ENCODE measurements around the gene HBM.

HBM gene

GRCh38 chr16:154217-155030, 11.4 kb upstream of the HBM start (continued):
- no peak for TF ChIP-seq BACH2 (CRISPR knock-in tag; IDR thresholded peaks at IDR 0.05; ENCODE audit: borderline replicate concordance)
- no peak for TF ChIP-seq ARNTL (CRISPR knock-in tag; IDR thresholded peaks at IDR 0.05; ENCODE audit: borderline replicate concordance, low read depth)

- ATAC-seq, result no peak
- no peak for TF ChIP-seq ZNF70 (CRISPR knock-in tag; IDR thresholded peaks at IDR 0.05)
- TF ChIP-seq POU6F1 (CRISPR knock-in tag; IDR thresholded peaks at IDR 0.05; ENCODE audit: borderline replicate concordance, low read depth), result no peak
- TF ChIP-seq PPARA (CRISPR knock-in tag; IDR thresholded peaks at IDR 0.05; ENCODE audit: borderline replicate concordance), result no peak
- no peak for TF ChIP-seq RARB (CRISPR knock-in tag; IDR thresholded peaks at IDR 0.05)
- no peak for TF ChIP-seq ZFP3 (CRISPR knock-in tag; IDR thresholded peaks at IDR 0.05)
- TF ChIP-seq TCF4 (CRISPR knock-in tag; IDR thresholded peaks at IDR 0.05; ENCODE audit: borderline replicate concordance), result no peak
- TF ChIP-seq, protein P1, sequence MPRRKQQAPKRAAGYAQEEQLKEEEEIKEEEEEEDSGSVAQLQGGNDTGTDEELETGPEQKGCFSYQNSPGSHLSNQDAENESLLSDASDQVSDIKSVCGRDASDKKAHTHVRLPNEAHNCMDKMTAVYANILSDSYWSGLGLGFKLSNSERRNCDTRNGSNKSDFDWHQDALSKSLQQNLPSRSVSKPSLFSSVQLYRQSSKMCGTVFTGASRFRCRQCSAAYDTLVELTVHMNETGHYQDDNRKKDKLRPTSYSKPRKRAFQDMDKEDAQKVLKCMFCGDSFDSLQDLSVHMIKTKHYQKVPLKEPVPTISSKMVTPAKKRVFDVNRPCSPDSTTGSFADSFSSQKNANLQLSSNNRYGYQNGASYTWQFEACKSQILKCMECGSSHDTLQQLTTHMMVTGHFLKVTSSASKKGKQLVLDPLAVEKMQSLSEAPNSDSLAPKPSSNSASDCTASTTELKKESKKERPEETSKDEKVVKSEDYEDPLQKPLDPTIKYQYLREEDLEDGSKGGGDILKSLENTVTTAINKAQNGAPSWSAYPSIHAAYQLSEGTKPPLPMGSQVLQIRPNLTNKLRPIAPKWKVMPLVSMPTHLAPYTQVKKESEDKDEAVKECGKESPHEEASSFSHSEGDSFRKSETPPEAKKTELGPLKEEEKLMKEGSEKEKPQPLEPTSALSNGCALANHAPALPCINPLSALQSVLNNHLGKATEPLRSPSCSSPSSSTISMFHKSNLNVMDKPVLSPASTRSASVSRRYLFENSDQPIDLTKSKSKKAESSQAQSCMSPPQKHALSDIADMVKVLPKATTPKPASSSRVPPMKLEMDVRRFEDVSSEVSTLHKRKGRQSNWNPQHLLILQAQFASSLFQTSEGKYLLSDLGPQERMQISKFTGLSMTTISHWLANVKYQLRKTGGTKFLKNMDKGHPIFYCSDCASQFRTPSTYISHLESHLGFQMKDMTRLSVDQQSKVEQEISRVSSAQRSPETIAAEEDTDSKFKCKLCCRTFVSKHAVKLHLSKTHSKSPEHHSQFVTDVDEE (CRISPR knock-in tag; IDR thresholded peaks at IDR 0.05), result no peak
- TF ChIP-seq CSDC2 (CRISPR knock-in tag; IDR thresholded peaks at IDR 0.05), result no peak
- no peak for TF ChIP-seq CREB5 (CRISPR knock-in tag; IDR thresholded peaks at IDR 0.05; ENCODE audit: low read depth)
- TF ChIP-seq ZC3H10 (CRISPR knock-in tag; IDR thresholded peaks at IDR 0.05), result no peak
- no peak for TF ChIP-seq ZFP30 (CRISPR knock-in tag; IDR thresholded peaks at IDR 0.05)
- TF ChIP-seq ZNF565 (CRISPR knock-in tag; conservative IDR thresholded peaks at IDR 0.05; ENCODE audit: low read depth), result no peak
- TF ChIP-seq ESRRG (CRISPR knock-in tag; IDR thresholded peaks at IDR 0.05), result no peak
- no peak for TF ChIP-seq BACH2 (CRISPR knock-in tag; IDR thresholded peaks at IDR 0.05; ENCODE audit: borderline replicate concordance)
- no peak for TF ChIP-seq ARNTL (CRISPR knock-in tag; IDR thresholded peaks at IDR 0.05; ENCODE audit: borderline replicate concordance, low read depth)
- TF ChIP-seq TOX (CRISPR knock-in tag; IDR thresholded peaks at IDR 0.05; ENCODE audit: borderline replicate concordance), result no peak
- TF ChIP-seq ISL1 (CRISPR knock-in tag; IDR thresholded peaks at IDR 0.05), result no peak
- no peak for TF ChIP-seq ZNF8 (CRISPR knock-in tag; IDR thresholded peaks at IDR 0.05)
- TF ChIP-seq PATZ1 (CRISPR knock-in tag; IDR thresholded peaks at IDR 0.05; ENCODE audit: borderline replicate concordance), result no peak
- no peak for TF ChIP-seq GLIS3 (CRISPR knock-in tag; IDR thresholded peaks at IDR 0.05)
Measured at GRCh38 chr16:155031-155398, 10.8 kb upstream of the HBM start.

DNA sequence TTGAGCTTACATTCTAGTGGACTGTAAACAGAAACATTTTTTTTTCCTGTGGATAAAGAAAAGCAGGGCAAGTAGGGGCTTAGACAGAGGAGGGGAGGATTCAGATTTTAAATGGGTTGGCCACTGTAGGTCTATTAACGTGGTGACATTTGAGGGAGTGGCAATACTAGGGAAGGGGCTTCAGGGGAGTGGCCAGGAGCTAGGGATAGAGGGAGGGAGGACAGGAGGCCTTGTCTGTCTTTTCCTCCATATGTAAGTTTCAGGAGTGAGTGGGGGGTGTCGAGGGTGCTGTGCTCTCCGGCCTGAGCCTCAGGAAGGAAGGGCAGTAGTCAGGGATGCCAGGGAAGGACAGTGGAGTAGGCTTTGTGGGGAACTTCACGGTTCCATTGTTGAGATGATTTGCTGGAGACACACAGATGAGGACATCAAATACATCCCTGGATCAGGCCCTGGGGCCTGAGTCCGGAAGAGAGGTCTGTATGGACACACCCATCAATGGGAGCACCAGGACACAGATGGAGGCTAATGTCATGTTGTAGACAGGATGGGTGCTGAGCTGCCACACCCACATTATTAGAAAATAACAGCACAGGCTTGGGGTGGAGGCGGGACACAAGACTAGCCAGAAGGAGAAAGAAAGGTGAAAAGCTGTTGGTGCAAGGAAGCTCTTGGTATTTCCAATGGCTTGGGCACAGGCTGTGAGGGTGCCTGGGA, 6.5 kb upstream of the HBM start:
- TF ChIP-seq ISL1 (CRISPR knock-in tag; IDR thresholded peaks at IDR 0.05), result no peak
- no peak for TF ChIP-seq ZFP3 (CRISPR knock-in tag; IDR thresholded peaks at IDR 0.05)
- TF ChIP-seq ZNF565 (CRISPR knock-in tag; conservative IDR thresholded peaks at IDR 0.05; ENCODE audit: low read depth), result no peak
- TF ChIP-seq, protein P2, sequence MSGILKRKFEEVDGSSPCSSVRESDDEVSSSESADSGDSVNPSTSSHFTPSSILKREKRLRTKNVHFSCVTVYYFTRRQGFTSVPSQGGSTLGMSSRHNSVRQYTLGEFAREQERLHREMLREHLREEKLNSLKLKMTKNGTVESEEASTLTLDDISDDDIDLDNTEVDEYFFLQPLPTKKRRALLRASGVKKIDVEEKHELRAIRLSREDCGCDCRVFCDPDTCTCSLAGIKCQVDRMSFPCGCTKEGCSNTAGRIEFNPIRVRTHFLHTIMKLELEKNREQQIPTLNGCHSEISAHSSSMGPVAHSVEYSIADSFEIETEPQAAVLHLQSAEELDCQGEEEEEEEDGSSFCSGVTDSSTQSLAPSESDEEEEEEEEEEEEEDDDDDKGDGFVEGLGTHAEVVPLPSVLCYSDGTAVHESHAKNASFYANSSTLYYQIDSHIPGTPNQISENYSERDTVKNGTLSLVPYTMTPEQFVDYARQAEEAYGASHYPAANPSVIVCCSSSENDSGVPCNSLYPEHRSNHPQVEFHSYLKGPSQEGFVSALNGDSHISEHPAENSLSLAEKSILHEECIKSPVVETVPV (CRISPR knock-in tag; IDR thresholded peaks at IDR 0.05), result no peak
- TF ChIP-seq PATZ1 (CRISPR knock-in tag; IDR thresholded peaks at IDR 0.05; ENCODE audit: borderline replicate concordance), result no peak
- TF ChIP-seq TOX (CRISPR knock-in tag; IDR thresholded peaks at IDR 0.05; ENCODE audit: borderline replicate concordance), result no peak
- TF ChIP-seq ESRRG (CRISPR knock-in tag; IDR thresholded peaks at IDR 0.05), result no peak
- TF ChIP-seq SNAI2 (CRISPR knock-in tag; IDR thresholded peaks at IDR 0.05), result no peak
- no peak for TF ChIP-seq TCF4 (CRISPR knock-in tag; IDR thresholded peaks at IDR 0.05; ENCODE audit: borderline replicate concordance)
- TF ChIP-seq, protein P1 (CRISPR knock-in tag; IDR thresholded peaks at IDR 0.05), result no peak
- ATAC-seq, result no peak

Data from SK-N-SH treated with all-trans-retinoic acid at 6 μM for 48 hours (cell line).